Vagina (tissue), 2 donors: Measurements from ENCODE around the gene PRDX6.

Experiments used
- CTCF ChIP-seq, 3 experiments: fragments of 450-650 bp in 2 of 3; fragments of 200-600 bp in 1 of 3; sonication (generic) in 1 of 3; IDR thresholded peaks; one replicate each; pipeline ENCODE4 v1.5.1; 2017 to 2019; ENCODE audit warnings: antibody characterized with exemption in 3 of 3, mild to moderate bottlenecking in 2 of 3, moderate library complexity in 2 of 3
- POLR2A ChIP-seq, 2 donors: fragments of 450-650 bp; IDR thresholded peaks; one replicate each; pipeline ENCODE4 v1.6.1; 2017; ENCODE audit warnings: antibody characterized with exemption in 2 of 2, mild to moderate bottlenecking in 2 of 2, moderate library complexity in 2 of 2
- POLR2AphosphoS5 ChIP-seq, 2 donors: sonication (generic); formaldehyde crosslinking; IDR thresholded peaks; one replicate each; pipeline ENCODE4 v1.9.0; 2017; ENCODE audit warnings: antibody characterized with exemption in 2 of 2, mild to moderate bottlenecking in 2 of 2, low read depth in 1 of 2; ENCODE audit not compliant: insufficient read depth in 1 of 2

GRCh38 chr1:173469656-173470055 is 7.5 kb upstream of the PRDX6 start:
- TF ChIP-seq CTCF (IDR thresholded peaks at IDR 0.05) = no peak
- no peak for TF ChIP-seq POLR2A (IDR thresholded peaks at IDR 0.05)
- no peak for TF ChIP-seq POLR2AphosphoS5 (IDR thresholded peaks at IDR 0.05; ENCODE audit: insufficient read depth in 1 of 2, low read depth in 1 of 2)
